Measurements from ENCODE around the gene HDAC2.

DNA sequence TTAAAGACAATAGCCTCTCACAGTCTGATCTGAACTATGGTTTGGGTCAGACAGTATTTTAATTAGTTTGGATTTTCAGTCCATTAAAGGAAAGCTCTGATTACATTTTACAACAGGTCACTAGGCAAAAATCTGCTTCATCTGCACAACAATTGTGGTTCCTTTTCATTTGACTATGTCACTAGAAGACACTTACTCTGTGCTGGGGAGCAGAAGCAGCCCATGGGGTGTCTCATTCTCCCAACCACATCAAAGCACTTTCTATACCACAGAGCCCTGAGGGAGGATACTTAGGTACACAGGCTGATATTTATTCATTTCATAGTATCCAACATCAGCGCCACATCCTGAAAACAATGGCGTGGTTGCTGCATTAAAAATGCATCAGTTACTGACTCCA lies 36.6 kb upstream of the HDAC2 start:
- TF ChIP-seq, protein P1, sequence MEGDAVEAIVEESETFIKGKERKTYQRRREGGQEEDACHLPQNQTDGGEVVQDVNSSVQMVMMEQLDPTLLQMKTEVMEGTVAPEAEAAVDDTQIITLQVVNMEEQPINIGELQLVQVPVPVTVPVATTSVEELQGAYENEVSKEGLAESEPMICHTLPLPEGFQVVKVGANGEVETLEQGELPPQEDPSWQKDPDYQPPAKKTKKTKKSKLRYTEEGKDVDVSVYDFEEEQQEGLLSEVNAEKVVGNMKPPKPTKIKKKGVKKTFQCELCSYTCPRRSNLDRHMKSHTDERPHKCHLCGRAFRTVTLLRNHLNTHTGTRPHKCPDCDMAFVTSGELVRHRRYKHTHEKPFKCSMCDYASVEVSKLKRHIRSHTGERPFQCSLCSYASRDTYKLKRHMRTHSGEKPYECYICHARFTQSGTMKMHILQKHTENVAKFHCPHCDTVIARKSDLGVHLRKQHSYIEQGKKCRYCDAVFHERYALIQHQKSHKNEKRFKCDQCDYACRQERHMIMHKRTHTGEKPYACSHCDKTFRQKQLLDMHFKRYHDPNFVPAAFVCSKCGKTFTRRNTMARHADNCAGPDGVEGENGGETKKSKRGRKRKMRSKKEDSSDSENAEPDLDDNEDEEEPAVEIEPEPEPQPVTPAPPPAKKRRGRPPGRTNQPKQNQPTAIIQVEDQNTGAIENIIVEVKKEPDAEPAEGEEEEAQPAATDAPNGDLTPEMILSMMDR (IDR thresholded peaks at IDR 0.05), result no peak
- no peak for TF ChIP-seq POLR2A (IDR thresholded peaks at IDR 0.05)

All from lower leg skin (tissue), 3 donors.